ENCODE results near the gene LSM2. TPM values are rescaled to one million over a fixed set of nuclear protein-coding genes. Genes with fewer than 3 reads are reported as not detected.

Gene LSM2
- total and polyA plus RNA-seq, 9 of the 15 experiments (the other 6 are each of a cell fraction or from before 2014, with no cell fraction given): 154 to 407 (median 223) TPM

DNA sequence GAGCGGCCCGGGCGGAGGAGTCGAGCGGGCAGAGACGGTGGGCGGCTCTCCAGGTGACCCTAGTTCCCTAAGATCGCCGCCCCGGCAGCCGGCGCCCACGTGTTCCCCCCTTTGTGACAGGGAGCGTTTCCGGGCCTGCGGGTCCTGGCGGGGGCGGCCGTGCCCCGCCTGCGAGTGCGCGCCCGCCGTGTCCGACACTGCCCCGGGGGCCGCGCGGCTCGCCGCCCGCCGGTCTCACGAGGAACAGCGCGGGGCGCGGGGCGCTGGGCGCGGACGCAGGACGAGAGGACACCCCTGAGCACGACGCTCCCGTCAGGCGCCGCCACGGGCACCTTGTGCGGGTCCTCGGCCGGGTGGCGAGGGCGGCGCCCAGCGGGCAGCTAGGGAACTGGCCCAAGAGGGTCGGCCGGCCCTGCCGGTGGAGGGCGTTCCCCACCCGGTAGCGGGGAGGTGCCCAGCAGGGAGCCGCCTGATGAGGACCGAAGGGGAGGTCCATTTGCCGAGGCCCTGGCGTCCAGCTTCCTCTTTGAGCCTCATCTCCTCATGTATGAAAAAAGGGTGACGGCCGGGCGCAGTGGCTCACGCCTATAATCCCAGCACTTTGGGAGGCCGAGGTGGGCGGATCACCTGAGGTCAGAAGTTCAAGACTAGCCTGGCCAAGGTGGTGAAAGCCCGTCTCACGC, 11.0 kb downstream of the LSM2 start, which contains the start of gene VARS1 (continued):
- TF ChIP-seq, protein P1, sequence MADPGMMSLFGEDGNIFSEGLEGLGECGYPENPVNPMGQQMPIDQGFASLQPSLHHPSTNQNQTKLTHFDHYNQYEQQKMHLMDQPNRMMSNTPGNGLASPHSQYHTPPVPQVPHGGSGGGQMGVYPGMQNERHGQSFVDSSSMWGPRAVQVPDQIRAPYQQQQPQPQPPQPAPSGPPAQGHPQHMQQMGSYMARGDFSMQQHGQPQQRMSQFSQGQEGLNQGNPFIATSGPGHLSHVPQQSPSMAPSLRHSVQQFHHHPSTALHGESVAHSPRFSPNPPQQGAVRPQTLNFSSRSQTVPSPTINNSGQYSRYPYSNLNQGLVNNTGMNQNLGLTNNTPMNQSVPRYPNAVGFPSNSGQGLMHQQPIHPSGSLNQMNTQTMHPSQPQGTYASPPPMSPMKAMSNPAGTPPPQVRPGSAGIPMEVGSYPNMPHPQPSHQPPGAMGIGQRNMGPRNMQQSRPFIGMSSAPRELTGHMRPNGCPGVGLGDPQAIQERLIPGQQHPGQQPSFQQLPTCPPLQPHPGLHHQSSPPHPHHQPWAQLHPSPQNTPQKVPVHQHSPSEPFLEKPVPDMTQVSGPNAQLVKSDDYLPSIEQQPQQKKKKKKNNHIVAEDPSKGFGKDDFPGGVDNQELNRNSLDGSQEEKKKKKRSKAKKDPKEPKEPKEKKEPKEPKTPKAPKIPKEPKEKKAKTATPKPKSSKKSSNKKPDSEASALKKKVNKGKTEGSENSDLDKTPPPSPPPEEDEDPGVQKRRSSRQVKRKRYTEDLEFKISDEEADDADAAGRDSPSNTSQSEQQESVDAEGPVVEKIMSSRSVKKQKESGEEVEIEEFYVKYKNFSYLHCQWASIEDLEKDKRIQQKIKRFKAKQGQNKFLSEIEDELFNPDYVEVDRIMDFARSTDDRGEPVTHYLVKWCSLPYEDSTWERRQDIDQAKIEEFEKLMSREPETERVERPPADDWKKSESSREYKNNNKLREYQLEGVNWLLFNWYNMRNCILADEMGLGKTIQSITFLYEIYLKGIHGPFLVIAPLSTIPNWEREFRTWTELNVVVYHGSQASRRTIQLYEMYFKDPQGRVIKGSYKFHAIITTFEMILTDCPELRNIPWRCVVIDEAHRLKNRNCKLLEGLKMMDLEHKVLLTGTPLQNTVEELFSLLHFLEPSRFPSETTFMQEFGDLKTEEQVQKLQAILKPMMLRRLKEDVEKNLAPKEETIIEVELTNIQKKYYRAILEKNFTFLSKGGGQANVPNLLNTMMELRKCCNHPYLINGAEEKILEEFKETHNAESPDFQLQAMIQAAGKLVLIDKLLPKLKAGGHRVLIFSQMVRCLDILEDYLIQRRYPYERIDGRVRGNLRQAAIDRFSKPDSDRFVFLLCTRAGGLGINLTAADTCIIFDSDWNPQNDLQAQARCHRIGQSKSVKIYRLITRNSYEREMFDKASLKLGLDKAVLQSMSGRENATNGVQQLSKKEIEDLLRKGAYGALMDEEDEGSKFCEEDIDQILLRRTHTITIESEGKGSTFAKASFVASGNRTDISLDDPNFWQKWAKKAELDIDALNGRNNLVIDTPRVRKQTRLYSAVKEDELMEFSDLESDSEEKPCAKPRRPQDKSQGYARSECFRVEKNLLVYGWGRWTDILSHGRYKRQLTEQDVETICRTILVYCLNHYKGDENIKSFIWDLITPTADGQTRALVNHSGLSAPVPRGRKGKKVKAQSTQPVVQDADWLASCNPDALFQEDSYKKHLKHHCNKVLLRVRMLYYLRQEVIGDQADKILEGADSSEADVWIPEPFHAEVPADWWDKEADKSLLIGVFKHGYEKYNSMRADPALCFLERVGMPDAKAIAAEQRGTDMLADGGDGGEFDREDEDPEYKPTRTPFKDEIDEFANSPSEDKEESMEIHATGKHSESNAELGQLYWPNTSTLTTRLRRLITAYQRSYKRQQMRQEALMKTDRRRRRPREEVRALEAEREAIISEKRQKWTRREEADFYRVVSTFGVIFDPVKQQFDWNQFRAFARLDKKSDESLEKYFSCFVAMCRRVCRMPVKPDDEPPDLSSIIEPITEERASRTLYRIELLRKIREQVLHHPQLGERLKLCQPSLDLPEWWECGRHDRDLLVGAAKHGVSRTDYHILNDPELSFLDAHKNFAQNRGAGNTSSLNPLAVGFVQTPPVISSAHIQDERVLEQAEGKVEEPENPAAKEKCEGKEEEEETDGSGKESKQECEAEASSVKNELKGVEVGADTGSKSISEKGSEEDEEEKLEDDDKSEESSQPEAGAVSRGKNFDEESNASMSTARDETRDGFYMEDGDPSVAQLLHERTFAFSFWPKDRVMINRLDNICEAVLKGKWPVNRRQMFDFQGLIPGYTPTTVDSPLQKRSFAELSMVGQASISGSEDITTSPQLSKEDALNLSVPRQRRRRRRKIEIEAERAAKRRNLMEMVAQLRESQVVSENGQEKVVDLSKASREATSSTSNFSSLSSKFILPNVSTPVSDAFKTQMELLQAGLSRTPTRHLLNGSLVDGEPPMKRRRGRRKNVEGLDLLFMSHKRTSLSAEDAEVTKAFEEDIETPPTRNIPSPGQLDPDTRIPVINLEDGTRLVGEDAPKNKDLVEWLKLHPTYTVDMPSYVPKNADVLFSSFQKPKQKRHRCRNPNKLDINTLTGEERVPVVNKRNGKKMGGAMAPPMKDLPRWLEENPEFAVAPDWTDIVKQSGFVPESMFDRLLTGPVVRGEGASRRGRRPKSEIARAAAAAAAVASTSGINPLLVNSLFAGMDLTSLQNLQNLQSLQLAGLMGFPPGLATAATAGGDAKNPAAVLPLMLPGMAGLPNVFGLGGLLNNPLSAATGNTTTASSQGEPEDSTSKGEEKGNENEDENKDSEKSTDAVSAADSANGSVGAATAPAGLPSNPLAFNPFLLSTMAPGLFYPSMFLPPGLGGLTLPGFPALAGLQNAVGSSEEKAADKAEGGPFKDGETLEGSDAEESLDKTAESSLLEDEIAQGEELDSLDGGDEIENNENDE (IDR thresholded peaks at IDR 0.05; ENCODE audit: low read depth, low read length): no peak
- TF ChIP-seq, protein P2, sequence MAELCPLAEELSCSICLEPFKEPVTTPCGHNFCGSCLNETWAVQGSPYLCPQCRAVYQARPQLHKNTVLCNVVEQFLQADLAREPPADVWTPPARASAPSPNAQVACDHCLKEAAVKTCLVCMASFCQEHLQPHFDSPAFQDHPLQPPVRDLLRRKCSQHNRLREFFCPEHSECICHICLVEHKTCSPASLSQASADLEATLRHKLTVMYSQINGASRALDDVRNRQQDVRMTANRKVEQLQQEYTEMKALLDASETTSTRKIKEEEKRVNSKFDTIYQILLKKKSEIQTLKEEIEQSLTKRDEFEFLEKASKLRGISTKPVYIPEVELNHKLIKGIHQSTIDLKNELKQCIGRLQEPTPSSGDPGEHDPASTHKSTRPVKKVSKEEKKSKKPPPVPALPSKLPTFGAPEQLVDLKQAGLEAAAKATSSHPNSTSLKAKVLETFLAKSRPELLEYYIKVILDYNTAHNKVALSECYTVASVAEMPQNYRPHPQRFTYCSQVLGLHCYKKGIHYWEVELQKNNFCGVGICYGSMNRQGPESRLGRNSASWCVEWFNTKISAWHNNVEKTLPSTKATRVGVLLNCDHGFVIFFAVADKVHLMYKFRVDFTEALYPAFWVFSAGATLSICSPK (IDR thresholded peaks at IDR 0.05; ENCODE audit: borderline replicate concordance): no peak
- TF ChIP-seq, protein P3, sequence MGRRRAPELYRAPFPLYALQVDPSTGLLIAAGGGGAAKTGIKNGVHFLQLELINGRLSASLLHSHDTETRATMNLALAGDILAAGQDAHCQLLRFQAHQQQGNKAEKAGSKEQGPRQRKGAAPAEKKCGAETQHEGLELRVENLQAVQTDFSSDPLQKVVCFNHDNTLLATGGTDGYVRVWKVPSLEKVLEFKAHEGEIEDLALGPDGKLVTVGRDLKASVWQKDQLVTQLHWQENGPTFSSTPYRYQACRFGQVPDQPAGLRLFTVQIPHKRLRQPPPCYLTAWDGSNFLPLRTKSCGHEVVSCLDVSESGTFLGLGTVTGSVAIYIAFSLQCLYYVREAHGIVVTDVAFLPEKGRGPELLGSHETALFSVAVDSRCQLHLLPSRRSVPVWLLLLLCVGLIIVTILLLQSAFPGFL (CRISPR knock-in tag; IDR thresholded peaks at IDR 0.05): no peak
- TF ChIP-seq KDM2B (CRISPR knock-in tag; IDR thresholded peaks at IDR 0.05) (no peak), NFE2 (IDR thresholded peaks at IDR 0.05; ENCODE audit: low read depth) (peak; percentile 99), ZNF668 (CRISPR knock-in tag; IDR thresholded peaks at IDR 0.05) (peak; percentile 91), PHTF2 (CRISPR knock-in tag; IDR thresholded peaks at IDR 0.05) (no peak), WHSC1 (IDR thresholded peaks at IDR 0.05; ENCODE audit: low read length) (no peak), DNMT1 (IDR thresholded peaks at IDR 0.05) (no peak), ZNF584 (CRISPR knock-in tag; IDR thresholded peaks at IDR 0.05; ENCODE audit: low read depth) (peak; percentile 76; the same call in 1 of the 2 replicates), MYNN (IDR thresholded peaks at IDR 0.05) (peak; percentile 92), MYNN (CRISPR knock-in tag; IDR thresholded peaks at IDR 0.05) (no peak), JUN (IDR thresholded peaks at IDR 0.05; ENCODE audit: borderline replicate concordance, low read depth, low read length) (peak; percentile 67), JUN (CRISPR knock-in tag; IDR thresholded peaks at IDR 0.05; ENCODE audit: borderline replicate concordance) (peak; percentile 78; the same call in 1 of the 2 replicates)
- TF ChIP-seq, protein P4, sequence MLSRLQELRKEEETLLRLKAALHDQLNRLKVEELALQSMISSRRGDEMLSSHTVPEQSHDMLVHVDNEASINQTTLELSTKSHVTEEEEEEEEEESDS (CRISPR knock-in tag; IDR thresholded peaks at IDR 0.05): no peak
